HEK293 (cell line): ENCODE data around the gene TRPM5.

Source experiments
- BCL11A ChIP-seq: fragments of 450-650 bp; formaldehyde crosslinking; IDR thresholded peaks from 2 replicates; pipeline ENCODE4 v1.5.1; 2016; ENCODE audit warnings: low read depth, missing biosample characterization, missing genetic modification characterization
- CTCF ChIP-seq: fragments of 450-650 bp; formaldehyde crosslinking; IDR thresholded peaks from 2 replicates; pipeline ENCODE4 v1.5.1; 2016; ENCODE audit warnings: missing biosample characterization, missing genetic modification characterization
- MYNN ChIP-seq: fragments of 450-650 bp; formaldehyde crosslinking; IDR thresholded peaks from 2 replicates; pipeline ENCODE4 v1.5.1; 2016; ENCODE audit warnings: missing biosample characterization, missing genetic modification characterization, borderline replicate concordance
- ZBTB17 ChIP-seq: fragments of 450-650 bp; formaldehyde crosslinking; IDR thresholded peaks from 2 replicates; pipeline ENCODE4 v1.5.1; 2016; ENCODE audit warnings: missing biosample characterization, missing genetic modification characterization
- ZBTB44 ChIP-seq: fragments of 450-650 bp; IDR thresholded peaks from 2 replicates; pipeline ENCODE4 v1.5.1; 2018; ENCODE audit warnings: missing biosample characterization, mild to moderate bottlenecking, missing genetic modification characterization
- ZNF114 ChIP-seq: fragments of 450-650 bp; formaldehyde crosslinking; IDR thresholded peaks from 2 replicates; pipeline ENCODE4 v1.5.0; 2017; ENCODE audit warnings: missing biosample characterization, missing genetic modification characterization
- ZNF169 ChIP-seq: fragments of 450-650 bp; formaldehyde crosslinking; IDR thresholded peaks from 2 replicates; pipeline ENCODE4 v1.5.1; 2016; ENCODE audit warnings: missing biosample characterization, missing genetic modification characterization
- ZNF184 ChIP-seq: fragments of 450-650 bp; IDR thresholded peaks from 2 replicates; pipeline ENCODE4 v1.5.1; 2018; ENCODE audit warnings: missing biosample characterization, mild to moderate bottlenecking, missing genetic modification characterization
- ZNF324 ChIP-seq: fragments of 450-650 bp; formaldehyde crosslinking; IDR thresholded peaks from 2 replicates; pipeline ENCODE4 v1.5.1; 2016; ENCODE audit warnings: missing biosample characterization, missing genetic modification characterization
- ZNF521 ChIP-seq: fragments of 450-650 bp; formaldehyde crosslinking; IDR thresholded peaks from 2 replicates; pipeline ENCODE4 v1.5.1; 2017; ENCODE audit warnings: missing biosample characterization, mild to moderate bottlenecking, missing genetic modification characterization
- ZNF549 ChIP-seq: fragments of 450-650 bp; IDR thresholded peaks from 2 replicates; pipeline ENCODE4 v1.5.1; 2018; ENCODE audit warnings: missing biosample characterization, missing genetic modification characterization, mild to moderate bottlenecking, inconsistent platforms, moderate library complexity
- ZNF785 ChIP-seq: fragments of 450-650 bp; formaldehyde crosslinking; IDR thresholded peaks from 2 replicates; pipeline ENCODE4 v1.5.1; 2016; ENCODE audit warnings: missing biosample characterization, missing genetic modification characterization

GRCh38 chr11:2470495-2470894, 26.2 kb upstream of the TRPM5 start:
- TF ChIP-seq CTCF (tag by site-specific recombination) (no peak), ZNF324 (no peak), ZNF184 (no peak), ZBTB44 (no peak), MYNN (tag by site-specific recombination) (no peak), ZNF521 (tag by site-specific recombination) (no peak), ZNF785 (no peak), BCL11A (tag by site-specific recombination) (no peak), ZNF169 (no peak), ZBTB17 (tag by site-specific recombination) (no peak), ZNF549 (tag by site-specific recombination) (no peak), ZNF114 (no peak)
